ENCODE data around the gene PRELID3B. TPM values are rescaled to one million over a fixed set of nuclear protein-coding genes. Genes with fewer than 3 reads are reported as not detected.

PRELID3B gene
- total and polyA plus RNA-seq, 4 donors: 19.9 to 61.1 (median 41.2) TPM

DNA sequence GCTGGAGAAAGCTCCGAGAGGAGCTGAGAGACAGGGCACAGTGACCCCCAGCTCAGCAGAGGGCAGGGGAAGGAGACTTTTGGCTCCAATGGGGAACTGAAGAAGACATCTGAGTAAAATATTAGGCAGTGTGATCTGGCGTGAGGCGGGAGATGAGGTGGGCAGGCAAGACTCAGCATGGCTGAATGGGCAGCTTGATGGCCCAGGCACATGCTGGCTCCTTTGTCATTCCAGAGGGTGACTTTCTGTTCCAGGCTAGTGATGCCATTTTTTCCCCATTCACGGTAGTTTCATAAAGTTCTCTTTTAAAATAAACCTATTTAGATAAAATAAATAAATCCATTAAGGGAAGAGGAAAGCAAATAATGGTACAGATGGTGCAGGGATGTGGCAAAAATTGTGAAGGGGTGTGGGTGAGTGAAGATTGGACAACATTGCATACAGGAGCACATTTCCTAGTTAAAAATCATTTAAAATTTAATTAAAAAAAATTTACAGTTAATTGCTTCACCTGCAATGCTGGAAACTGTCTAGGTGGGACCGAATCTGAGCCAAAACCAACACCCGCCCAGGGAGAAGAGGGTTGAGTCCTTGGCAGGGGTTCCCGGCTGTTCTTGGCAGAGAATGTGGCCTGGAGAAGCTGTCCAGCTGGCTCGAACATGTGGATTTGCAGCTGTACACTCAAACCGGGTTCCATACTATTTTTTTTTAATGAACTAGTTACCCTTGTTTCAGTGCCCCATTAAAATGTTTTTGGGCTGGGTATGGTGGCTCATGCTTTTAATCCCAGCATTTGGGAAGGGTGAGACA, 41.7 kb upstream of the PRELID3B start:
- 60 to 76% methylated on average over 9 of the region's 9 CpGs for WGBS, 2 donors
- TF ChIP-seq, protein P1, sequence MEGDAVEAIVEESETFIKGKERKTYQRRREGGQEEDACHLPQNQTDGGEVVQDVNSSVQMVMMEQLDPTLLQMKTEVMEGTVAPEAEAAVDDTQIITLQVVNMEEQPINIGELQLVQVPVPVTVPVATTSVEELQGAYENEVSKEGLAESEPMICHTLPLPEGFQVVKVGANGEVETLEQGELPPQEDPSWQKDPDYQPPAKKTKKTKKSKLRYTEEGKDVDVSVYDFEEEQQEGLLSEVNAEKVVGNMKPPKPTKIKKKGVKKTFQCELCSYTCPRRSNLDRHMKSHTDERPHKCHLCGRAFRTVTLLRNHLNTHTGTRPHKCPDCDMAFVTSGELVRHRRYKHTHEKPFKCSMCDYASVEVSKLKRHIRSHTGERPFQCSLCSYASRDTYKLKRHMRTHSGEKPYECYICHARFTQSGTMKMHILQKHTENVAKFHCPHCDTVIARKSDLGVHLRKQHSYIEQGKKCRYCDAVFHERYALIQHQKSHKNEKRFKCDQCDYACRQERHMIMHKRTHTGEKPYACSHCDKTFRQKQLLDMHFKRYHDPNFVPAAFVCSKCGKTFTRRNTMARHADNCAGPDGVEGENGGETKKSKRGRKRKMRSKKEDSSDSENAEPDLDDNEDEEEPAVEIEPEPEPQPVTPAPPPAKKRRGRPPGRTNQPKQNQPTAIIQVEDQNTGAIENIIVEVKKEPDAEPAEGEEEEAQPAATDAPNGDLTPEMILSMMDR (IDR thresholded peaks at IDR 0.05; ENCODE audit: control extremely low read depth, extremely low read depth): no peak
- no peak overlapping the region for H3K9ac ChIP-seq (ENCODE audit: insufficient read depth in 1 of 2, low read length in 2 of 2)
- peaks cover 0 to 2% (median 0%) of the 10 kb centered on the region in 5 donors for H3K4me1 ChIP-seq (ENCODE audit: control insufficient read depth in 5 of 5, insufficient read depth in 5 of 5, low read length in 5 of 5)
- H3K4me3 ChIP-seq: no peak overlapping the region
- no peaks in the 10 kb centered on the region for H3K27me3 ChIP-seq (ENCODE audit: control insufficient read depth in 3 of 3, insufficient read depth in 3 of 3, low read length in 2 of 3)
- H3K27ac ChIP-seq (ENCODE audit: low read depth in 1 of 2, low read length in 1 of 2): no peak overlapping the region
- H3K9me3 ChIP-seq (ENCODE audit: control insufficient read depth in 4 of 4, insufficient read depth in 3 of 4, low read length in 3 of 4): no peaks in the 10 kb centered on the region
- ATAC-seq (ENCODE audit: insufficient read depth, low FRiP score) (no peak), DNase-seq (peak; percentile 16 to 24 (median 23))
- no peaks in the 10 kb centered on the region for H3K36me3 ChIP-seq (ENCODE audit: control insufficient read depth in 4 of 4, insufficient read depth in 4 of 4, low read length in 4 of 4)

DNA sequence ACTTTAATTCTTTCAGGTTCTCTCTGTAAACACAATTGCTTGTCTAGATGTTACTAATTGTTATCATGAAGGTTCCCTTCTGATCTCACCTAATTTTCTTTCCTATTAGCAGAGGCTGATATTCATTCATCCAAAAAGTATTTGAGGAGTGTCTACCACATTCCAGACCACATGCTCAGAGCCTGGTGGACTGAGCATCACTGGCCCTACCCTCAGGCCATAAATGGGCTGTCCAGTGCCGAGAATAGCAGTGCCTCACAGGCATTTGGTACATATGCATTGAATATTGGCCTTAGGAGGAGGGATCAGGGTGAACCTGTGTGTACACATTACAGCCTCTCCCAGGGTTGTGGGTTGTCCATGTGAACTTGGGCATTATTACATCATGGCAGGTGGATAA, 40.4 kb upstream of the PRELID3B start:
- TF ChIP-seq, protein P1 (IDR thresholded peaks at IDR 0.05; ENCODE audit: control extremely low read depth, extremely low read depth): no peak
- H3K27ac ChIP-seq (ENCODE audit: low read depth in 1 of 2, low read length in 1 of 2): no peak overlapping the region
- no peak for ATAC-seq (ENCODE audit: insufficient read depth, low FRiP score)

DNA sequence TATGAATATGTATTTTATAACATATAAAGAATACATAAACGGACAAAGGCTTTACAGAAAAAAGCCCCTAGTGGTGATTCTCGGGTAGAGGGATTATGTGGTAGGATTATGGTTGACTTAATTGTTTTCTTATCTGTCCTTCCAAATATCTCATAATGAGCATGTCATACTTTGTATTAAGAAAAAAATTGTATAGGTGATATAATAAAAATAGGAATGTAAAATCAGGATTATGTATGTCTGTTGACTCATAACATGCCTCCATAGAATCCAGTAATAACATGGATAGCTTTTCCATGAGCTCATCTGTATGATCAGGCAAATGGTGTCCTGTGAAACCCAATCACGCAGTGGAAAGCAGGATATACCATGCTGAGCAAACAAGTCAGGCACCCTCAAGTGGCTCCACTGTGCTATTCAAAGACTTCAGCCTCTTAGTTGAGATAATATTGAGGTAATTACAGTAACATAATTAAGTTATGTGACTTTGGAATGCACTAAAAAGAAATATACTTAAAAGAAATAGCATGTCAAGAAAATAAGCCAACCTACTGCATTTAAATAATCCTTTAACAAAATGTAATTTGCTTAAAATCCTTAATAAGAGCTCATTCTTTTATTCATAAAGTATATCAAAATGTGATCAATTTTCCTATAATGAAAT, 39.6 kb upstream of the PRELID3B start:
- H3K9me3 ChIP-seq (ENCODE audit: control insufficient read depth in 4 of 4, insufficient read depth in 3 of 4, low read length in 3 of 4): no peaks in the 10 kb centered on the region
- peak in 1 of 3 donors; percentile 11 for DNase-seq
- H3K9ac ChIP-seq (ENCODE audit: insufficient read depth in 1 of 2, low read length in 2 of 2): no peak overlapping the region
- 40 to 43% methylated on average over 3 of the region's 3 CpGs for WGBS, 2 donors
- H3K4me1 ChIP-seq (ENCODE audit: control insufficient read depth in 5 of 5, insufficient read depth in 5 of 5, low read length in 5 of 5): no peaks in the 10 kb centered on the region
- H3K4me3 ChIP-seq: no peak overlapping the region
- TF ChIP-seq, protein P1 (IDR thresholded peaks at IDR 0.05; ENCODE audit: control extremely low read depth, extremely low read depth): no peak
- no peak for ATAC-seq (ENCODE audit: insufficient read depth, low FRiP score)
- H3K27ac ChIP-seq (ENCODE audit: low read depth in 1 of 2, low read length in 1 of 2): no peak overlapping the region
- no peaks in the 10 kb centered on the region for H3K36me3 ChIP-seq (ENCODE audit: control insufficient read depth in 4 of 4, insufficient read depth in 4 of 4, low read length in 4 of 4)
- H3K27me3 ChIP-seq (ENCODE audit: control insufficient read depth in 3 of 3, insufficient read depth in 3 of 3, low read length in 2 of 3): peaks cover 0 to 8% (median 0%) of the 10 kb centered on the region in 3 donors

More for the DNA sequence above, 40.4 kb upstream of the PRELID3B start:
- H3K9me3 ChIP-seq (ENCODE audit: control insufficient read depth in 4 of 4, insufficient read depth in 3 of 4, low read length in 3 of 4): no peaks in the 10 kb centered on the region
- no peaks in the 10 kb centered on the region for H3K36me3 ChIP-seq (ENCODE audit: control insufficient read depth in 4 of 4, insufficient read depth in 4 of 4, low read length in 4 of 4)
- peaks cover 0 to 2% (median 0%) of the 10 kb centered on the region in 3 donors for H3K27me3 ChIP-seq (ENCODE audit: control insufficient read depth in 3 of 3, insufficient read depth in 3 of 3, low read length in 2 of 3)
- 90 to 96% methylated on average over 1 of the region's 1 CpG for WGBS, 2 donors
- H3K4me3 ChIP-seq: no peak overlapping the region
- H3K9ac ChIP-seq (ENCODE audit: insufficient read depth in 1 of 2, low read length in 2 of 2): no peak overlapping the region
- no peak for DNase-seq
- no peaks in the 10 kb centered on the region for H3K4me1 ChIP-seq (ENCODE audit: control insufficient read depth in 5 of 5, insufficient read depth in 5 of 5, low read length in 5 of 5)
